Measurements from ENCODE around the gene AMMECR1.

AMMECR1 gene

GRCh38 chrX:110282922-110283321 lies 35.0 kb downstream of the AMMECR1 start:
- TF ChIP-seq CTCF (IDR thresholded peaks at IDR 0.05; ENCODE audit: low read length, missing control alignments) = no peak
- DNase-seq (ENCODE audit: low read depth) = no peak
- no peak overlapping the region for H3K4me3 ChIP-seq (replicated peaks; ENCODE audit: low read depth, low read length)

GRCh38 chrX:110281377-110281776 lies 36.5 kb downstream of the AMMECR1 start:
- TF ChIP-seq CTCF (IDR thresholded peaks at IDR 0.05; ENCODE audit: low read length, missing control alignments) = no peak
- H3K4me3 ChIP-seq (replicated peaks; ENCODE audit: low read depth, low read length) = no peak overlapping the region
- DNase-seq (ENCODE audit: low read depth) = no peak

GRCh38 chrX:110280954-110281353 lies 36.9 kb downstream of the AMMECR1 start:
- TF ChIP-seq CTCF (IDR thresholded peaks at IDR 0.05; ENCODE audit: low read length, missing control alignments) = no peak

DNA sequence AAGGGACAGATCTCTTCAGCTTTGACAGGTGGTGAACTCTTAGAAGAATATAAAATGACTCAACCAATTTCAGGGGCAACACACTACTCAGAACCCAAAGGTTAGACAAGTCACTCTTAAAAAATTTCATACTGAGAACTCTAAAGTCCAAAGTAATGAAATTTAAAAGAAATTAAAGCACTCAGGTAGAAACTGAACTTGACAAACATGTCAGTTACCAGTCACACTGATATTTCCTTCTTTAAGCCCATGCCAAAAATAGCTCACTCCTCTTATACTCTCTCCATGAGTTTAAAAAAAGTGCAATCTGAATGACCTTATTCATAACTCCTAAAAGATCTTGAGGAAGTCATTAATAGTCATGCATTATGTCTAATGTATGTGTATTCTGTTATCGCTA lies 40.3 kb downstream of the AMMECR1 start:
- TF ChIP-seq CTCF (IDR thresholded peaks at IDR 0.05; ENCODE audit: low read length, missing control alignments) = no peak
- no peak for DNase-seq (ENCODE audit: low read depth)

More at GRCh38 chrX:110280954-110281353, 36.9 kb downstream of the AMMECR1 start:
- no peak for DNase-seq (ENCODE audit: low read depth)
- no peak overlapping the region for H3K4me3 ChIP-seq (replicated peaks; ENCODE audit: low read depth, low read length)

GRCh38 chrX:110276778-110277177 lies 41.1 kb downstream of the AMMECR1 start:
- no peak for TF ChIP-seq CTCF (IDR thresholded peaks at IDR 0.05; ENCODE audit: low read length, missing control alignments)
- no peak overlapping the region for H3K4me3 ChIP-seq (replicated peaks; ENCODE audit: low read depth, low read length)
- no peak for DNase-seq (ENCODE audit: low read depth)

More for the DNA sequence above, 40.3 kb downstream of the AMMECR1 start:
- H3K4me3 ChIP-seq (replicated peaks; ENCODE audit: low read depth, low read length) = no peak overlapping the region

GRCh38 chrX:110268886-110269285 lies 49.0 kb downstream of the AMMECR1 start:
- no peak overlapping the region for H3K4me3 ChIP-seq (replicated peaks; ENCODE audit: low read depth, low read length)
- TF ChIP-seq CTCF (IDR thresholded peaks at IDR 0.05; ENCODE audit: low read length, missing control alignments) = no peak
- DNase-seq (ENCODE audit: low read depth) = peak; percentile 20

DNA sequence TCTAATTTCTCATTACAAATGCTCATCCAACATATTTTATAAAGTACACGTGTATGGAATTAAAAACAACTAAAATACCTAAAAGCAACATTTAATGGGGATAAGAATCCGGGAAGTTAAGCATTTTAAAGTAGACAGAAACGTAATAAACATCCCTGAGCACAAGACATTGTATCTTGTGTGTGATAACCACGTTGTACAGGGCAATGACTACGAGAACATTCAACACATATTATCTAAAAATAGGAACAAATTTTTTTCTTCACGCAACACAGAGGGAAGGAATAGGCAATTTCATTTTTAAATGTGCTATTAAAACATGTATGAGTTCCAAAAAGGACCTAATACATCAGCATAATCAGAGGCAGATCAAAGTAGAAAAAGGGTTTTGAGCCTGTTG lies 49.5 kb downstream of the AMMECR1 start:
- TF ChIP-seq CTCF (IDR thresholded peaks at IDR 0.05; ENCODE audit: low read length, missing control alignments) = no peak
- no peak for DNase-seq (ENCODE audit: low read depth)
- no peak overlapping the region for H3K4me3 ChIP-seq (replicated peaks; ENCODE audit: low read depth, low read length)

All from fibroblast of pulmonary artery (primary cell).